Testis (tissue), 2 donors: ENCODE results near the gene ALDH1L1.

ENCODE experiments used
- CTCF ChIP-seq, 3 experiments: fragments of 450-650 bp in 2 of 3; fragments of 200-600 bp in 1 of 3; sonication (generic) in 1 of 3; IDR thresholded peaks; one replicate each; pipeline ENCODE4 v1.5.1; 2016 to 2019; ENCODE audit warnings: antibody characterized with exemption in 3 of 3, mild to moderate bottlenecking in 2 of 3, moderate library complexity in 1 of 3
- POLR2A ChIP-seq: fragments of 450-650 bp; IDR thresholded peaks from one replicate; pipeline ENCODE4 v1.6.1; 2017; ENCODE audit warnings: antibody characterized with exemption, mild to moderate bottlenecking, moderate library complexity

- no peak for TF ChIP-seq POLR2A
- TF ChIP-seq CTCF (IDR thresholded peaks at IDR 0.05), result no peak
Measured at GRCh38 chr3:126063358-126063965, 116.9 kb downstream of the ALDH1L1 start.
